GM06990 (cell line): Measurements from ENCODE around the gene ZNF789.

Experiments used
- DNase-seq: peaks from one replicate; pipeline ENCODE4 v3.0.0-alpha.2; 2011; ENCODE audit not compliant: insufficient read length; ENCODE audit errors: extremely low read depth
- H3K27me3 ChIP-seq: replicated peaks from 2 replicates; pipeline ENCODE4 v1.6.0; 2011; ENCODE audit warnings: low read length; ENCODE audit not compliant: control insufficient read depth, insufficient read depth
- H3K36me3 ChIP-seq: 2 replicates; pipeline ENCODE4 v1.5.1; 2011; ENCODE audit warnings: low read length; ENCODE audit not compliant: control insufficient read depth, insufficient read depth
- H3K4me3 ChIP-seq: replicated peaks from 2 replicates; pipeline ENCODE4 v1.5.1; 2011; ENCODE audit warnings: low read depth, mild to moderate bottlenecking, control low read depth, low read length
- TF ChIP-seq, protein P1 (sequence below): IDR thresholded peaks from 2 replicates; pipeline ENCODE4 v1.5.1; 2011; ENCODE audit warnings: low read length, control low read depth, mild to moderate bottlenecking, inconsistent platforms; ENCODE audit not compliant: insufficient read depth, poor library complexity, severe bottlenecking

ZNF789 gene

GRCh38 chr7:99493823-99494222 is 21.1 kb downstream of the ZNF789 start:
- TF ChIP-seq, protein P1, sequence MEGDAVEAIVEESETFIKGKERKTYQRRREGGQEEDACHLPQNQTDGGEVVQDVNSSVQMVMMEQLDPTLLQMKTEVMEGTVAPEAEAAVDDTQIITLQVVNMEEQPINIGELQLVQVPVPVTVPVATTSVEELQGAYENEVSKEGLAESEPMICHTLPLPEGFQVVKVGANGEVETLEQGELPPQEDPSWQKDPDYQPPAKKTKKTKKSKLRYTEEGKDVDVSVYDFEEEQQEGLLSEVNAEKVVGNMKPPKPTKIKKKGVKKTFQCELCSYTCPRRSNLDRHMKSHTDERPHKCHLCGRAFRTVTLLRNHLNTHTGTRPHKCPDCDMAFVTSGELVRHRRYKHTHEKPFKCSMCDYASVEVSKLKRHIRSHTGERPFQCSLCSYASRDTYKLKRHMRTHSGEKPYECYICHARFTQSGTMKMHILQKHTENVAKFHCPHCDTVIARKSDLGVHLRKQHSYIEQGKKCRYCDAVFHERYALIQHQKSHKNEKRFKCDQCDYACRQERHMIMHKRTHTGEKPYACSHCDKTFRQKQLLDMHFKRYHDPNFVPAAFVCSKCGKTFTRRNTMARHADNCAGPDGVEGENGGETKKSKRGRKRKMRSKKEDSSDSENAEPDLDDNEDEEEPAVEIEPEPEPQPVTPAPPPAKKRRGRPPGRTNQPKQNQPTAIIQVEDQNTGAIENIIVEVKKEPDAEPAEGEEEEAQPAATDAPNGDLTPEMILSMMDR: no peak
- Histone ChIP-seq H3K36me3 (peaks cover 22% of the 10 kb centered on the region), H3K27me3 (no peaks in the 10 kb centered on the region), H3K4me3 (no peak overlapping the region)
- DNase-seq: no peak

DNA sequence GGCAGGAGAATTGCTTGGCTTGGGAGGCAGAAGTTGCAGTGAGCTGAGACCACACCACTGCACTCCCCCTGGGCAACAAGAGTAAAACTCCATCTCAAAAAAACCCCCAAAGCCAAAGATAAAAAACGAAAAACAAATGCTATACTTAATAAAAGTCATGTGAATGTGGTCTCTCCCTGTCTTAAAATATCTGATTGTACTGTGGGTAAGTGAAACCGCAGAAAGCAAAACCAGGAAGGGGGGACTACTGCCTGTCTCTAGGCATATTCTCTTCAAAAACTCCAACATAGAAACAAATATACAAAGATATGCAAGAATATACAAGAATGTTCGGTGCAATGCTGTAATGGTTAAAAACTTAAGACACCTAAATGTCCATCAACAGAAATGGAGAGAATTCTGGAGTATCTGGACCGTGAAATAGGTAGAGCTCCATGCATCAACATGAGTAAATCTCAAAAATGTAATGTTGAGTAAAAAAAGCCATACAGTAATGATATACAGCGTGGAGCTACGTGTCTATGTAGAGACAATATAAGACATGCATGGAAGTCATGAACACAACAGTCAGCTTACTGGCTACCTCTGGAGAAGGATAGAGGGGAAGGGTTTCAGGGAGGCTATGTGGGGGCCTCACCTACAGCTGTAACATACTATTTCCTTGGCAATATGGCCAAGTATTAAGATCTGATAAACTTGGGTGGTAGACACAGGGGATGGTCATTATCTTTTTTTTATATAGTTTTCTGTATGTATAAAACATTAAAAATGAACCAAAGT is 25.3 kb downstream of the ZNF789 start:
- Histone ChIP-seq H3K36me3 (peaks cover 19% of the 10 kb centered on the region), H3K27me3 (no peaks in the 10 kb centered on the region), H3K4me3 (peak overlapping the region; percentile 76)
- DNase-seq: no peak
- TF ChIP-seq, protein P1: no peak

DNA sequence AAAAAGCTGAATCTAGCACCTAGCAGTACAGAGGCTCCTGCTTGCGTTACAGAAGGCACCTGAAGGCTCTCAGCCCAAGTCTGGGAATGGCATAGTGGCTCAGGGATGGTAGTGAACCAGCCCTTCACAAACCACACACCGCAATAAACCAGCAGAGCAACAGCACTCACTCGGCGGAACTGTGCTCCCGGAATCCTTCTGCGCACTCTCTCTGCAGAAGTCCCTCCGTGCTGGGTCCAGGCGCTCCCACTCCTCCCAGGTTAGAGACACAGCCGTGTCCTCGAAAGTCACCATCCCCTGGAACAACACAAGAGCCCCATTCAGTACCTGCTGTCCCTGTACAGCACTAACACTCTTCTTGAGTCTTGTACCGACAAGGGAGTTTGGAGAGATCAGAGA is 25.9 kb downstream of the ZNF789 start:
- Histone ChIP-seq H3K36me3 (peaks cover 18% of the 10 kb centered on the region), H3K4me3 (peak overlapping the region; percentile 76), H3K27me3 (no peaks in the 10 kb centered on the region)
- TF ChIP-seq, protein P1: no peak
- DNase-seq: no peak

DNA sequence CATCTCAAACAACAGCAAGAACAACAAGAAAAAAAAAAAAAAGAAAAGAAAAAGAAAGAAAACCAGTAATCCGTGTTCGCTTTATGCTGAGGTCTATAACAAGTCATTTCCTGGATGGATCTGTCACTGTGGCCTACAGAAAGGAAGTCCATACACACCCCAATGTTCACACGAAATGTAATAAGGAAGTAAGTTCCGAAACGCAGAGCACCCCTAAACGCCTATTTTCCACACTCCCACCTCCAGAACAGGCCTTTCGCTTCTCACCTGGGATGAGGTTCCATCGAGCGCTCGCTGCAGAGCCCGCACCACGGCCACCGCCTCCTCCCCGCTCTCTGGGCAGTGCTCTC is 26.7 kb downstream of the ZNF789 start:
- Histone ChIP-seq H3K27me3 (no peaks in the 10 kb centered on the region), H3K36me3 (peaks cover 10% of the 10 kb centered on the region), H3K4me3 (peak overlapping the region; percentile 76)
- DNase-seq: no peak
- TF ChIP-seq, protein P1: no peak

- TF ChIP-seq, protein P1: no peak
- peak; percentile 87 for DNase-seq
- Histone ChIP-seq H3K27me3 (no peaks in the 10 kb centered on the region), H3K4me3 (peak within 1 kb of the TSS; percentile 76), H3K36me3 (peaks cover 6% of the 10 kb centered on the region)
Measured at GRCh38 chr7:99499721-99500636, 27.3 kb downstream of the ZNF789 start, which contains the start of gene ZNF394. Gene ZNF394, minus strand, starts transcription at chr7:99500281. Its CDS starts 188 bp downstream, at chr7:99500093.
